ENCODE results near the gene TRIML1.

- TF ChIP-seq EZH2phosphoT487 (IDR thresholded peaks at IDR 0.05; ENCODE audit: insufficient read depth, low read depth), result no peak
- no peak for TF ChIP-seq EZH2 (IDR thresholded peaks at IDR 0.05; ENCODE audit: insufficient read depth, poor library complexity, severe bottlenecking)
Observed at GRCh38 chr4:188147776-188148175, 8.5 kb downstream of the TRIML1 start.
